IPS-18c (cell line): ENCODE measurements around the gene TIAM2.
"Not testable (repeated sequence)": the region's sequence is repeated elsewhere in the genome, so short reads cannot be mapped to it uniquely, and the experiment has no call there.

ENCODE experiments used
- H3K4me3 ChIP-seq: 2 replicates; pipeline ENCODE4 v1.7.0; 2013; ENCODE audit warnings: low read depth, mild to moderate bottlenecking, low read length, moderate library complexity; ENCODE audit not compliant: insufficient read depth
- H3K9me3 ChIP-seq: one replicate; pipeline ENCODE4 v1.6.1; 2013; ENCODE audit warnings: mild to moderate bottlenecking, low read length, moderate library complexity; ENCODE audit not compliant: control insufficient read depth, insufficient read depth

The TIAM2 gene

DNA sequence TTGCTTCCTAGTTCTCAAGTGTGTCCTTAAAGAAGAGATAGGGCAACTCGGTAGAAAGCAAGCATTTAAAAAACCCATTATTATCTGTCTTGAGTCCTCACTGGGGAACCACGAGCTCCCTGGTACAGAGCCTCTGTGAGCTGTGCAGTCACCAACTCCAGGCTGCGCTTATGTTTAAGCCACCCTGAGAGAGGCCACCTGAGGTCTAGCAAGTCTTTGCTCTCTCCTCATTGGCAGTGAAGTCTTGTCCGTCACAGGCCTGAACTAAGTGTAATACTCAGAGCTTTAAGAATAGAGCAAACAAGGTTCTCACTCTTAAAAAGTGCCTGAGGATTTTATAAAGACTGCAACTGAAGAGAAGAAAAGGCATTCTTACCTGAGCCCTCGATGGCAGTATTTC, 264.8 kb downstream of the TIAM2 start:
- Histone ChIP-seq H3K4me3 (no peak overlapping the region), H3K9me3 (no peaks in the 10 kb centered on the region)

DNA sequence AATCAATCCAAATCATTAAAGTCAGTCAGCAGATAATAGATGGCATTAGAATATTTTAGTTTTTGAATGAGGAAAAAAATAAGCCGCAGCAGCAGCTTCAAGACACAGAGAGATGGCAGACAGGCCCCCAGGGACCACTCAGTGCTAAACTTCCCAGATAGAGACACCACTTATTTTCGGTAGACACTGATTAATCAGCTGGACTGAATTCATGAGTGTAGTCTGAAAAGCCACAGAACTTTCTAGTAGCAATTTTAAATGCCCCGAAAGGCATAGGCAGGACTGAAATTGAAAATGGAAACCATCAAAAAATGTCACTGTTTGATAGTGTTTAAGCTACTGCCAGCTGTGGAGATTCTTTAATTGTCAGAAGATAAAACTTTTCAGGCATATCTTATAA, 265.6 kb downstream of the TIAM2 start:
- no peak overlapping the region for H3K4me3 ChIP-seq
- no peaks in the 10 kb centered on the region for H3K9me3 ChIP-seq

DNA sequence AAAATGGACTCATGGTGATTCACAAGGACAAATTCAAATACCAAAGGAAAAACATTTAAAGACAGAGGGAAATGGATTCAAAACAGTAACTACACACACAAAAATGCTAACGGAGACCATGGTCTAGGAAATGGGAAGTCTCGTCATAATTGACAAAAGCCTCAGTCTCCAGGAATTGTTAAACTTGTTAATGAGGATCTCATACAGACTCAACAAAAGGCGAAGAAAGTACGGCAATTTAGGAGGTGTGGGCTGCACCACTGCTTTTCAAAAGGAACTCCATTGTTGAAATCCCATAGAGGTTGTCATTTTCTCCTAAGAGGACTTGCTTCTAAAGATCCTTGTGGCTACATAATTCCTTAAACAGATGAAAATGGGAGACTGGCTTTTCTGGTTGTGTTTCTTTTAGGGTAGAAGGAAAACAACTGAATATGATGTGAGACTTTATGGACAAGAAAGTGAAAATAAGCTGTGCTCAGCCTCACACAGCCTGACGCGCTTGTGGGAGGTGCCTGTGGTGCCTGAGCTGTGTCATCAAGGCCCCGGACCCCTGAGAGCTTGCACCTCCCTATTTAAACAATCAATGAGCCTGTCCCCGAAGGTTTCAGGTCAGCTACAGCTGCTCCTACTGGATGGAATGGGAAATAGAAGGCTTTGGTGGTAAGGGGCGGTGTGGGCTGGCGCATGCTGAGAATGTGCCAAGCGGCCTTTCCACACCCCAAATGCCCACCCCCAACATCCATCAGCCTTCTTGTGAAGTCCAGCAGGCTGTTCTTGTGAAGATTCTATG, 266.2 kb downstream of the TIAM2 start:
- no peak overlapping the region for H3K4me3 ChIP-seq

DNA sequence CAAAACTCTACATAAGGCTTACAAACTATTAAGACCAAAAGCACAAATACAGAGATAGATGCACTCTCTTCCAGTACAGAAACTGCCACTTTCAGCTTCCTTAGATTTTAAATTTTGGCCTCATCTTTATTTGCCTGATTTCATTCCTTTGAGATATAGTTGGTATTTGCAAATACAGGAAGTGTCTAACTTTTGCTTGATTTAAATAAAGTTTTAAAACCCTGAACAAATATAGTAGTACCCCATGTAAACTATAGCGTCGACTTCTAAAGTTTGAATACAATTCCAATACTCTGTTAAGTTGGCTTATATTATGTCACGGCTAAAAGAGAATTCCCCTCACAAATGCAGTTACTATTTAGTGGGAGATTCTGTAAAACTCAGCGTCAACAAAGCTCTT, 267.5 kb downstream of the TIAM2 start:
- Histone ChIP-seq H3K9me3 (no peaks in the 10 kb centered on the region), H3K4me3 (no peak overlapping the region)

More for the DNA sequence above, 266.2 kb downstream of the TIAM2 start:
- H3K9me3 ChIP-seq, result no peaks in the 10 kb centered on the region

DNA sequence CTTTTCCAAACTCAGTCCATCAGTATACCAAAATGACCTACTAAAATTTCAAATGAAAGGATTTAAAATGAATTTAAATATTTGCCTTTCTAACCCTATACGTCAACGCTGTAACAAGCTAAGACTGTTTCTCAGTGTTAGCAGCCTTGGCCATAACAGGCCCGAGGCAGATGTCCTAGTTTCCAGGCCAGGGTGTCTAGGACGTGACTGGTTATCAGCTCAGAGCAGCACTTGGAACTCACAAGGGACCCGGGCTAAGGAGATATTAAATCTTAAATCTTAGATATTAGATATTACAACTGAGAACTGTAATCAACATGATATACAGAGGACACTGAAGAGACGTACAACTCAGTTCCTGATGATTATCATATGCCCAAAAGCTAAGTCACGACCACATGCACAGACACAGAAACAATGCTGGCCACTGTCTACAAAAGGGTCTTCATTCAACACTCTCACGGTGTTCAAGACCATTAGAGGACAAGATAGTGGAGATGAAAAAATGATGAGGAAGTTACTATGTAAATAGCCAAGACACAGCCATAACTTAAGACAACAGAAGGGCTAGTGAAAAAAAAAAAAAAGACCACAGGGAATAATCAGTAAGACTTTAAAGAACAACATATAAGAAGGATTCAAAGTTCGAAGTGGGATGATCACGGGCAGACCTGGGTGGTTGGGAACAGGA, 268.4 kb downstream of the TIAM2 start, which contains the start of gene CLDN20:
Gene CLDN20, plus strand, starts transcription at position 641 of the 691 bp plus-strand sequence. CDS start 11,707 bp downstream, outside the sequence.
- Histone ChIP-seq H3K4me3 (no peak within 1 kb of the TSS; the same call in 1 of the 2 replicates), H3K9me3 (no peaks in the 10 kb centered on the region)

DNA sequence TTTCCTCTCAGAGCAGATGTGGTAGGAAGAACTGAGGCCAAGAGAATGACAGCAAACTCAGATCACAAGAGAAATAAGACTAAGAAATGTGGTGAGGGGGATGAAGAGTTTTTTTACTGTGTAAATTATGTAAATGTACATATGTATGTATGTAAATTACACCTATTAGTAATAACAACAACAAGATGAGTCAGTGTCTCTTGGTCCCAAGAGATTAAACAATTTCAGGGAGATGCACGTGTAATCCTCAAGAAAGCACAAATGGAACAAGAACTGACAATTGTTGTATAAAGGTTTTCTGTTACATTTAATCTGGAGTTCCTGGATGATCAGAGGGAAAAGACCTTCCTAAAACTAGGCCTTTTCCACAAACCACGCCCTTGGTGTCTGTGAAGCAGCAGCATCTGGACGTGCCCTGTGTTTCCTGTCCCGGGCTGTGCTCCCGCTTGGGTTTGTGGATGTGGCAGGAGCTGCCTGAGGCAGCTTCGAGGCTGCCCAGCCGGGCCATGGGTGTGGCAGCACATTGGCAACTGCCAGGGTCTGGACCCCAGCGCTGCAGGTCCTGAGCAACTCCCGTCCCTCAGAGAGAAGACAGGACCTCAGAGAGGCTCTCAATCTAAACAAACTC, 269.7 kb downstream of the TIAM2 start:
- Histone ChIP-seq H3K4me3 (no peak overlapping the region), H3K9me3 (no peaks in the 10 kb centered on the region)

DNA sequence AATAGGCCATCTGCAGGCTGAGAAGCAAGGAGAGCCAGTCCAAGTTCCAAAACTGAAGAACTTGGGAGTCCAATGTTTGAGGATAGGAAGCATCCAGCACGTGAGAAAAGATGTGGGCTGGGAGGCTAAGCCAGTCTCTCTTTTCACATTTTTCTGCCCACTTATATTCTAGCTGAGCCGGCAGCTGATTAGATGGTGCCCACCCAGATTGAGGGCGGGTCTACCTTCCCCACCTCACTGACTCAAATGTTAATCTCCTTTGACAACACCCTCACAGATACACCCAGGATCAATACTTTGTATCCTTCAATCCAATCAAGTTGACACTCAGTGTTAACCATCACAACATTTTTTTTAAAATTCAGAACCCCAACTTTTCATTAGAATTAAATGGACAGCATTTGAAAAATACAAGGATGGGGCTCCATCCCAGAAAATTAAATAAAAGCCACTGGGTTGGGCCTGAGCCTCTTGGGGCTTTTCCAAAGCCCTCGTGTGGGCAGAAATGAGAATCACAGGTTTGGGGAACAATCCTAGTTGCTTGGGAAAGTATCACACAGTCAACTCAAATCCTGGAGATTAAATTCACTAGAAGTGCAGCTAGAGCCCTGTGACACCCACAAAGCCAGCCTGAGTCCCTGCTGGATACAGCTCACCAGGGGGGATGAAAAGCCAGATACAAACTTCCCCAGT, 270.9 kb downstream of the TIAM2 start:
- H3K9me3 ChIP-seq, result no peaks in the 10 kb centered on the region
- H3K4me3 ChIP-seq, result no peak overlapping the region

DNA sequence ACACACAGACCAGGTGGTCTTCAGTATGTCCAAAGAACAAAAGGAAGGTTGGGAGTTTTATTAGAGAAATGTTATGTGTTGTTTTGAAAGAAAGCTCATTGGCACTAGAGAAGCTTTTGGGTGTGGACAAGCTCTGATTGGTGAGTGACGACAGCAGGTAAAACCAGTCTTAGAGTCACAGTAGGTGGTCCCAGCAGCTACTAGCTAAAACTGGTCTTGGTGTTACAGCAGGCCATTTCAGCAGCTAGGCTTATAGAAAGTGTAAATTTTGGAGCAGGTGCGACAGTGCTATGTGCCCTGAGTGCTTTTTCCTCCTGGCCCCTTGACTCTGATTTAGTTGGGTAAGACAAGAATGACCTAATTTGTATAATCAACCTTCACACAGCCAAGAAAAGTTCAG, 272.3 kb downstream of the TIAM2 start:
- H3K4me3 ChIP-seq, result no peak overlapping the region
- H3K9me3 ChIP-seq, result no peaks in the 10 kb centered on the region

DNA sequence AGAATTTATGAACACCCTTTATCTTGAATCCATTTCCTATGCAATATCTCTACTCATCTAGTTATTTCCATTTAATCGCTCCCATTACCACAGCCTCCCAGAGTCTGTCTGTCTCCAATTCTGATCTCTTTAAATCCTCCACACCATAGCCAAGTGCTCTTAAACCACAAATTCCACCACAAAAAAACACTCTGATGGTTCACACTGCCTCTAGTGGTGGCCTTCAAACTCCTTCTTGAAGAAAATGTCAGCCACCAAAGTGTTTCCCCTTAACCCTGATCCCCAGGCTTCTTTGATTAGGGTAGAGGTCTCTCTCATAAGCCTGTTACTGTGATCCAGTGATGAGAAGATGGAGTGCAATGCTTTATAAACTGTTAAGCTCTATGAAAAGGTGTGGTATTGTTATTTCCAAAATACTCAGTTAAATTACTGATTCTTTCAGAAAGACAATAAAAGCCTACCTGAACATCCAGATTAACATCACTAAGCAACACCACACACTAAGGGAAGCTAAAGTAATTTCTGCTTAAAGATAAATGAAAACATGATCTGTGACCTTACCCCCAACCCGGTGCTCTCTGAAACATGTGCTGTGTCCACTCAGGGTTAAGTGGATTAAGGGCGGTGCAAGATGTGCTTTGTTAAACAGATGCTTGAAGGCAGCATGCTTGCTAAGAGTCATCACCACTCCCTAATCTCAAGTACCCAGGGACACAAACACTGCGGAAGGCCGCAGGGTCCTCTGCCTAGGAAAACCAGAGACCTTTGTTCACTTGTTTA, 273.2 kb downstream of the TIAM2 start:
- H3K4me3 ChIP-seq, H3K9me3 ChIP-seq: not testable (repeated sequence)

DNA sequence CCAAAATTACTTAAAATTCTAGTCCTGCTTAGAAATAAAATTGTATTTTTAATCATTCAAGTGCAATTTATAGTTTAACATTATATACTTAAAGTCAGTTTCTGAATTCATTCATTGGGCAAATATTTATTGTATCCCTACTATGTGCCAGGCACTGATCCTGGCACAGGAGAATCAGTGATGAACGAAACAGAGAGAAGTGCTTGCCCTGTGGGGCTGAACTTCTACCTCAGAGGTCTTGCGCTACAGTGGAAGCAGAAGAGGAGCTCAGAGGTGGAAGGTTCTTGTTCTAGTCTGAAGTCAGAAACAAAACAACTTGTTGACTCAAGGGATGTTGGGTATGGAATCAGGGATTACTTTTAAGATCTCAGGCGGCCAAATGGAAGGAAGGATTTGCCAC, 274.6 kb downstream of the TIAM2 start:
- no peak overlapping the region for H3K4me3 ChIP-seq
- no peaks in the 10 kb centered on the region for H3K9me3 ChIP-seq

DNA sequence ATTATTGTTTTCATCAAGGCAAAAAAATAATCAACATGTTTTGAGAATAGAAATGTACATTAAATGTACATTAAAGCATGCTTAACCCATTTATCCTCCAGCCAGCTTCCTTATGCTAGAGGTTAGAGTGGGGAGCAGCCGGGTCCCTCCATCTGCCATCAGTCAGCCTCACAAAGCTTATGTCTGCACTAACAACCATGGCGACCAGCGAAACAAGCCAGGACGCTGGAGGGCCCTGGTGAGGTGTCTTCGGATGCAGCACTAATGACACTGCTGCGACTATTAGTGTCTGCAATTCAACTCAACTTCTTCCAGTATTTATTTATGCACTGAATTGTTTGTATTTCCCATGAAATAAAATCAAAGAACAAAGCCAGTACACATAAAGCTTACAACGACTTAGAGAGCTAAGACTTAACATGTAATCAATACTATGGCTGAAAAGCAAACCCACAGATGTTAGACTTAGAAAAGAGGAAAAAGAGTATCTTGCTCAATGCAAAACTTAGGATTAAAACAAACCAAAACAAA, 275.5 kb downstream of the TIAM2 start:
- Histone ChIP-seq H3K9me3 (peaks cover 4% of the 10 kb centered on the region), H3K4me3 (no peak overlapping the region)

DNA sequence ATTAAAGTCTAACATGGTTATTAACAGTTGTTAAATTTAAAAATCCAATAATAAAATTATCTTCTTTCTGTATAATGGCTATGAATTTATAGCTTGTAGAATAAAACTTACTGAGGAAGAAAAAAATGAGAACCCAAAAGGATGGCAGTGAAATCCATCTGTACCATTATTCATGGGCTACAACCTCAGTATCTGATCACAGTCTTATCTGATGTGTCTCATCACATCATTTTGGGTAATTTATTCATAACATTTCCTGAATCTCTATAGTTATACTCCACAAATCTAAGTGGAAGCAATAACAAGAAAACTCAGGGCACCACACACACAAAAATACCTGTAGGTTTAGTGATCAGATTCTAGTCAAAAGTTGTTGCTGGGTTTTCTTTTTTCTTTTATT, 276.0 kb downstream of the TIAM2 start:
- no peak overlapping the region for H3K4me3 ChIP-seq
- peaks cover 4% of the 10 kb centered on the region for H3K9me3 ChIP-seq

DNA sequence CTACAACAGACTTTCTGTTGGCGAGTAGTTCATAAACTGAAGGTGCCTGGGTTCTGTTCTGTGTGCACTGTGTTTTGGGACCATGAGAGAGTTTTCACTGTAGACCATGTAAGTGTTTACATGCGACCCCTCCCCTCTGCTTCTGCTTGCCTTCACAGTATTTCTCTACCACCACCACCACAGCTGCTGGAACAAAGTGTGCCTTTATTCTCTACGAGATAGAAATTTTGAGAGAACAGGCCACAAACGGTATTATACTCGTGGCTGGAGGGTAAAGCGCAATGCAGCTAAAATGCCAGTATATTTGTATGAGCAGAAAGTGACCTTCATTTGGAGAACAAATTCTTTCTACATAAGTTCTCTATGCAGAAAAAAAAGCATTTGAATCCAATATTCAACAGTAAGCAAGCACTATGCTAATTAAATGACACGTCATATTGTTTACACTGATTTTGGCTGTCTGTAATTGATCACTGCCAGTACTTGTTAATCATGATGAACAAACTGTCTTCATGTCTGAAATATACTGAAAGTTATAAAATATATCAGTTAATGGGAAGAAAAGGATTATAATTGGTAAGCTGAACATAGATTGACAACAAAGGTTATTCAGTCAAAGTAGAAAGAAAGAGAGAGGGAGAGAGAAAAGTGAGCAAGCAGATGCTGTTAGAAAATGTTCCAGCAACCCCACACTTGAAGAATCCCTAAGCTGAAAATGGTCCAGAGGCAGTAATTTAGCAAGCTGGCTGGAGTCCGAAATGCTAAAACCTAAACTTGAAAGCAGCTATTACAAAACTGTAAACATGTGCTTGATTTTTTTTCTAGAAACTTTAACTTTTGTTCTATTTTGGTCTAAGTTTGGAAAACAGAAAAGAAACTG, 277.5 kb downstream of the TIAM2 start:
- no peak overlapping the region for H3K4me3 ChIP-seq

DNA sequence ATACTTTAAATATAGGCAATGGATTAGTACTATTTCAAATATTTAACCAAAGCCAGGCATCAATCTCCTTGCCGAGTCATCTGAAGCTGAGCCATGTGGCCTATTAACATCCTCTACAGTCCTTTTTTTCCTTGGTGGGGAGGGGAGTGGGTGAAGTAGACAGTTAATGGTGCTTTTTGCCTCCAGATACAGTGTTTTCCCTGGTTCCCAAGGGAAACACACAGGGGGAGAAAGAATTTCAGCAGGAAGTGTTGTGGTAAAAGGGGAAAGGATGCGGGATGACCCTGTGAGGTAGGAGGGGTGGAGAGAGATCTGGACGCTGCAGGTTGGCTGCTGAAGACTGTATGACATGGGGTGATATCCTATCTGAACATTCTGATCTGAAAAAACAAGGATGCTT, 278.3 kb downstream of the TIAM2 start:
- Histone ChIP-seq H3K4me3 (no peak overlapping the region), H3K9me3 (peaks cover 4% of the 10 kb centered on the region)

More for the DNA sequence above, 277.5 kb downstream of the TIAM2 start:
- H3K9me3 ChIP-seq, result peaks cover 4% of the 10 kb centered on the region

DNA sequence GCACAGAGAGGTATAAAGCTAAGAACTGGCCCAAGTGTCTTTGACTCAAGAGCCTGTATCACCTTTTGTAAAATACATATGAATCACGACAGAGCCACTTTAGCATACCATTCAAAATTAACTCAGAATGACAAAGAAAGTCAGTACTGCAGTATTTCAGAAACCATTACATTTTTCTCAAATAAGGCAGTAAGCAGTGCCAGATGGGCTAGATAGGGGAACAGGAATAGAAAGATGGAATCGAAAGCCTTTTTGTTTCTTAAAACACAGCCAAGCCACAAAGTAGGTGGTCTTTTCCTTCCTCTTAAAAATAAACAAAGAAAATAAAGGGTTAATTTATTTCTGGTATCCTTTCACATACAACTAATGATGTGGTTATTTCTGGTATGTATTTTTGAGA, 279.0 kb downstream of the TIAM2 start:
- no peak overlapping the region for H3K4me3 ChIP-seq
- peaks cover 4% of the 10 kb centered on the region for H3K9me3 ChIP-seq

DNA sequence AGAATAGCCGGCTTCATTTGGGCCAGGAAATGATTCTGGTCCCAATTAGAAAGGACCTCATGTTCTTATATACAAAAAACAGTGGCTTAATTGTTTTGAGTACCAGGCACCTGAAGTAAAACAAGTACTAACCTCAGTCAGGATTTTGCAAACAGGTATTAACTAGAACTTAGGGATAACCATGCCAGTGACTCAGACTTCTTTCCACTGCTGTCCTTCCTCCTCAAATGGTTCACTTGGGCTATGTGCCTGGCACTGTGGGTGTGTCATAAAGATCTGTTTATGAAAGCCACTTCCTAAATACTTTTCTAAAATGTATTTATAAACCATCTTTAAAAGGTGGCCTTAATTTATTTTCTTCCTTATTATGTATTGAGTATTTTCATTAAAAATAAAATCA, 279.4 kb downstream of the TIAM2 start:
- peaks cover 4% of the 10 kb centered on the region for H3K9me3 ChIP-seq
- H3K4me3 ChIP-seq, result no peak overlapping the region
